Hepatocyte (in vitro differentiated cells): ENCODE measurements around the gene MAPK8IP3.

ENCODE experiments used
- CTCF ChIP-seq: fragments of 200-600 bp; sonication (generic); IDR thresholded peaks from 2 replicates; pipeline ENCODE4 v1.5.1; 2016; ENCODE audit warnings: antibody characterized with exemption, mild to moderate bottlenecking; ENCODE audit not compliant: poor library complexity
- EZH2 ChIP-seq: fragments of 200-600 bp; sonication (generic); IDR thresholded peaks from 2 replicates; pipeline ENCODE4 v1.6.1; 2016; ENCODE audit warnings: antibody characterized with exemption, mild to moderate bottlenecking, borderline replicate concordance

GRCh38 chr16:1809281-1809801 lies 103.3 kb downstream of the MAPK8IP3 start:
- TF ChIP-seq CTCF (no peak), EZH2 (no peak)
